HG02970 (cell line): Measurements from ENCODE around the gene TTC39B.
"Not testable (repeated sequence)": the region's sequence is repeated elsewhere in the genome, so short reads cannot be mapped to it uniquely, and the experiment has no call there.

ENCODE experiments used
- ATAC-seq: cut with Tn5 transposase; IDR thresholded peaks from one replicate; pipeline ENCODE4 v1.9.1; 2021; ENCODE audit warnings: mild to moderate bottlenecking, moderate library complexity, moderate number of reproducible peaks; ENCODE audit not compliant: unreplicated experiment, low FRiP score

The TTC39B gene

GRCh38 chr9:15232706-15233280 lies 74.2 kb downstream of the TTC39B start:
- not testable (repeated sequence) for ATAC-seq

- no peak for ATAC-seq
Measured at GRCh38 chr9:15231788-15232635, 75.0 kb downstream of the TTC39B start.

GRCh38 chr9:15229409-15229808 lies 77.6 kb downstream of the TTC39B start:
- ATAC-seq = no peak

GRCh38 chr9:15227491-15227890 lies 79.5 kb downstream of the TTC39B start:
- ATAC-seq = no peak

GRCh38 chr9:15225564-15226126 lies 81.4 kb downstream of the TTC39B start:
- ATAC-seq = no peak

GRCh38 chr9:15222313-15222712 lies 84.7 kb downstream of the TTC39B start:
- no peak for ATAC-seq

GRCh38 chr9:15221746-15222145 lies 85.3 kb downstream of the TTC39B start:
- no peak for ATAC-seq

- ATAC-seq = no peak
Measured at GRCh38 chr9:15220658-15221318, 86.2 kb downstream of the TTC39B start.

GRCh38 chr9:15219546-15219945 lies 87.5 kb downstream of the TTC39B start:
- no peak for ATAC-seq

GRCh38 chr9:15218994-15219393 lies 88.0 kb downstream of the TTC39B start:
- ATAC-seq = no peak

GRCh38 chr9:15213249-15213648 lies 93.8 kb downstream of the TTC39B start:
- ATAC-seq = no peak

- no peak for ATAC-seq
Measured at GRCh38 chr9:15211815-15212495, 95.1 kb downstream of the TTC39B start.

- ATAC-seq = no peak
Measured at GRCh38 chr9:15211160-15211814, 95.7 kb downstream of the TTC39B start.

GRCh38 chr9:15206903-15207696 lies 99.9 kb downstream of the TTC39B start:
- ATAC-seq = no peak

- ATAC-seq = no peak
Measured at GRCh38 chr9:15205632-15206420, 101.2 kb downstream of the TTC39B start.

GRCh38 chr9:15203581-15203980 lies 103.4 kb downstream of the TTC39B start:
- ATAC-seq = no peak

GRCh38 chr9:15200111-15200510 lies 106.9 kb downstream of the TTC39B start:
- ATAC-seq = no peak

- no peak for ATAC-seq
Measured at GRCh38 chr9:15192856-15193255, 114.2 kb downstream of the TTC39B start.

- no peak for ATAC-seq
Measured at GRCh38 chr9:15191378-15191777, 115.6 kb downstream of the TTC39B start.
